HepG2 (cell line): ENCODE measurements around the gene SPINK4. TPM values are rescaled to one million over a fixed set of nuclear protein-coding genes. Genes with fewer than 3 reads are reported as not detected.

ENCODE experiments used
- AHR ChIP-seq: IDR thresholded peaks from 2 replicates; pipeline ENCODE4 v1.6.1; 2018; ENCODE audit warnings: missing genetic modification reagents, missing compliant biosample characterization
- ATF4 ChIP-seq, 2 experiments: fragments of 450-650 bp in 1 of 2; sonication (generic) in 1 of 2; formaldehyde crosslinking; IDR thresholded peaks; 2 replicates each; pipeline versions ENCODE4 v1.5.0 to v1.8.0; 2020 to 2022; ENCODE audit warnings: mild to moderate bottlenecking in 1 of 2, missing genetic modification reagents in 1 of 2
- CBX5 ChIP-seq: sonication (generic); formaldehyde crosslinking; IDR thresholded peaks from 2 replicates; pipeline ENCODE4 v1.4.0; 2020; ENCODE audit warnings: missing genetic modification reagents, borderline replicate concordance
- DNMT1 ChIP-seq: sonication (generic); formaldehyde crosslinking; IDR thresholded peaks from 2 replicates; pipeline ENCODE4 v1.5.1; 2020; ENCODE audit warnings: mild to moderate bottlenecking, missing genetic modification reagents
- ERF ChIP-seq: IDR thresholded peaks from 2 replicates; pipeline ENCODE4 v1.6.1; 2018; ENCODE audit warnings: missing biosample characterization, missing genetic modification reagents
- GMEB1 ChIP-seq: sonication (generic); formaldehyde crosslinking; IDR thresholded peaks from 2 replicates; pipeline ENCODE4 v1.5.1; 2020; ENCODE audit warnings: missing genetic modification reagents, mild to moderate bottlenecking, borderline replicate concordance
- JUNB ChIP-seq: sonication (generic); formaldehyde crosslinking; IDR thresholded peaks from 2 replicates; pipeline ENCODE4 v1.8.0; 2022; ENCODE audit warnings: missing genetic modification reagents, mild to moderate bottlenecking, borderline replicate concordance
- MAFF ChIP-seq: IDR thresholded peaks from 2 replicates; pipeline ENCODE4 v1.6.1; 2011; ENCODE audit warnings: low read depth, low read length, improper control_type of control experiment
- MIER3 ChIP-seq: IDR thresholded peaks from 2 replicates; pipeline ENCODE4 v1.6.1; 2016; ENCODE audit warnings: missing compliant biosample characterization, borderline replicate concordance
- MYNN ChIP-seq: sonication (generic); formaldehyde crosslinking; IDR thresholded peaks from 2 replicates; pipeline ENCODE4 v1.4.0; 2020; ENCODE audit warnings: mild to moderate bottlenecking, low read depth, missing genetic modification reagents
- MZF1 ChIP-seq: sonication (generic); formaldehyde crosslinking; IDR thresholded peaks from 2 replicates; pipeline ENCODE4 v1.8.1; 2023; ENCODE audit warnings: mild to moderate bottlenecking, missing genetic modification reagents, borderline replicate concordance
- NR2C2 ChIP-seq: sonication (generic); formaldehyde crosslinking; IDR thresholded peaks from 2 replicates; pipeline ENCODE4 v1.4.0; 2020; ENCODE audit warnings: missing genetic modification reagents, mild to moderate bottlenecking, moderate library complexity, borderline replicate concordance
- PPARG ChIP-seq: conservative IDR thresholded peaks from 2 replicates; pipeline ENCODE4 v1.6.1; 2016; ENCODE audit warnings: missing biosample characterization, missing genetic modification reagents
- SAP130 ChIP-seq: IDR thresholded peaks from 2 replicates; pipeline ENCODE4 v1.6.1; 2016; ENCODE audit warnings: low read depth
- TRIM24 ChIP-seq: sonication (generic); formaldehyde crosslinking; IDR thresholded peaks from 2 replicates; pipeline ENCODE4 v1.8.0; 2022; ENCODE audit warnings: mild to moderate bottlenecking, missing genetic modification reagents
- ZHX1 ChIP-seq: sonication (generic); formaldehyde crosslinking; IDR thresholded peaks from 2 replicates; pipeline ENCODE4 v1.8.1; 2022; ENCODE audit warnings: low read depth, mild to moderate bottlenecking, missing genetic modification reagents
- ZNF30 ChIP-seq: sonication (generic); formaldehyde crosslinking; IDR thresholded peaks from 2 replicates; pipeline ENCODE4 v1.5.0; 2020; ENCODE audit warnings: mild to moderate bottlenecking, missing genetic modification reagents
- ZNF468 ChIP-seq: sonication (generic); formaldehyde crosslinking; IDR thresholded peaks from 2 replicates; pipeline ENCODE4 v1.8.0; 2022; ENCODE audit warnings: mild to moderate bottlenecking, moderate library complexity, missing genetic modification reagents
- ZNF576 ChIP-seq: sonication (generic); formaldehyde crosslinking; IDR thresholded peaks from 2 replicates; pipeline ENCODE4 v1.4.0; 2020; ENCODE audit warnings: mild to moderate bottlenecking, missing genetic modification reagents
- ZNF589 ChIP-seq: sonication (generic); formaldehyde crosslinking; conservative IDR thresholded peaks from 2 replicates; pipeline ENCODE4 v1.8.0; 2022; ENCODE audit warnings: mild to moderate bottlenecking, moderate library complexity, missing genetic modification reagents
- ZNF674 ChIP-seq: sonication (generic); formaldehyde crosslinking; IDR thresholded peaks from 2 replicates; pipeline ENCODE4 v1.5.0; 2020; ENCODE audit warnings: low read depth, mild to moderate bottlenecking, missing genetic modification reagents
- ZNF780A ChIP-seq: sonication (generic); formaldehyde crosslinking; IDR thresholded peaks from 2 replicates; pipeline ENCODE4 v1.8.0; 2022; ENCODE audit warnings: mild to moderate bottlenecking, missing genetic modification reagents, moderate library complexity
- ZSCAN20 ChIP-seq: sonication (generic); formaldehyde crosslinking; IDR thresholded peaks from 2 replicates; pipeline ENCODE4 v1.4.0; 2020; ENCODE audit warnings: missing genetic modification reagents, mild to moderate bottlenecking, borderline replicate concordance
- polyA plus RNA-seq, 8 experiments: library from polyadenylated mRNA; depleted of rRNA in 3 of 8; stranded (reverse) in 7 of 8; unstranded in 1 of 8; fragments of >200 nt; fragmentation: Illumina TruSeq in 4 of 8; extraction: Trizol in 4 of 8; gene quantifications; 2 replicates each; pipeline versions ENCODE4 v1.2.1 to v1.2.3, GENCODE V29; 2011 to 2016; ENCODE audit warnings: low read depth in 4 of 8, missing spikeins in 1 of 8, mixed read lengths in 1 of 8; ENCODE audit not compliant: insufficient read depth in 1 of 8
- total RNA-seq, 5 experiments: library from RNA; depleted of rRNA; stranded (reverse); fragments of >200 nt; fragmentation: Illumina TruSeq; extraction: Trizol; gene quantifications; 2 replicates each; pipeline ENCODE4 v1.2.3, GENCODE V29; 2016; ENCODE audit warnings: low read depth in 1 of 5

The SPINK4 gene
- total and polyA plus RNA-seq, 2 of the 13 experiments (the other 11 are each of a cell fraction or from before 2014, with no cell fraction given), result 0.53 to 3.4 TPM

GRCh38 chr9:33229359-33230114 lies 10.4 kb upstream of the SPINK4 start (continued):
- TF ChIP-seq MZF1, result no peak
- TF ChIP-seq ZSCAN20 (CRISPR knock-in tag), result no peak
- TF ChIP-seq MYNN (CRISPR knock-in tag), result no peak
- TF ChIP-seq AHR (CRISPR knock-in tag), result no peak
- TF ChIP-seq MIER3, result no peak
- no peak for TF ChIP-seq ZNF674 (CRISPR knock-in tag)
- TF ChIP-seq SAP130 (CRISPR knock-in tag), result peak; percentile 74
- no peak for TF ChIP-seq ZNF576
- no peak for TF ChIP-seq MAFF
- TF ChIP-seq ZNF780A (CRISPR knock-in tag), result no peak
- no peak for TF ChIP-seq GMEB1 (CRISPR knock-in tag)
- TF ChIP-seq ZNF589, result no peak
- TF ChIP-seq ATF4 (CRISPR knock-in tag; IDR thresholded peaks at IDR 0.05), result no peak
- no peak for TF ChIP-seq TRIM24 (CRISPR knock-in tag)
- TF ChIP-seq ERF (CRISPR knock-in tag), result no peak
- no peak for TF ChIP-seq ZHX1 (CRISPR knock-in tag)
- no peak for TF ChIP-seq NR2C2 (CRISPR knock-in tag)
- no peak for TF ChIP-seq ZNF468 (CRISPR knock-in tag)
- no peak for TF ChIP-seq JUNB (CRISPR knock-in tag)
- no peak for TF ChIP-seq PPARG (CRISPR knock-in tag)
- no peak for TF ChIP-seq CBX5
- TF ChIP-seq ZNF30 (CRISPR knock-in tag), result no peak
- TF ChIP-seq DNMT1 (CRISPR knock-in tag), result no peak
